Skin of body (tissue), 2 donors: ENCODE results near the gene CTCFL. TPM values are rescaled to one million over a fixed set of nuclear protein-coding genes. Genes with fewer than 3 reads are reported as not detected.
"Not testable (repeated sequence)": the region's sequence is repeated elsewhere in the genome, so short reads cannot be mapped to it uniquely, and the experiment has no call there.

ENCODE experiments used
- DNase-seq: peaks from one replicate; lab custom pipeline; 2025; lab: John Stamatoyannopoulos, UW
- total RNA-seq: library from RNA; depleted of rRNA; stranded (reverse); fragments of >200 nt; gene quantifications from one replicate; pipeline ENCODE4 v1.2.3, GENCODE V29; 2014

Gene CTCFL
- total RNA-seq, 1 donor from 2014 or later: 0.10 TPM

DNA sequence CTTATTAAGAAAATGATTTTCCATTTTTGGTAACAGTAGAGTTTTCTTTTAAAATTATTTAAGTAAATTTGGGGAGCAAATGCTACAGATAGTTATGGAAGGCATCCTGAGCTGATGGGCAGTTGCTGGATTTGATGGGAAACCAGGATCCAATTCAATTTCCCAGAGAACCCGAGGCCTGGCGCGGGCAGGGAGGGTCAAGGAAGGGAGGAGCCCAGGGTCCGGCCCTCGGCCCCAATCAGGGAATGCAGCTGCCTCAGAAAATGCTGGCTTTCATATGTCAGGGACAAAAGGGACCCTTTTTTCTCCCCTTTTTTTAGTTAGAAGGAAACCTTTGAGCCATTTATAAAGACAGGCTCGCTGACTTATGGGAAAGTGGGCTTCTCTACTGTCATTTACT, 42.1 kb downstream of the CTCFL start:
- no peak for DNase-seq

DNA sequence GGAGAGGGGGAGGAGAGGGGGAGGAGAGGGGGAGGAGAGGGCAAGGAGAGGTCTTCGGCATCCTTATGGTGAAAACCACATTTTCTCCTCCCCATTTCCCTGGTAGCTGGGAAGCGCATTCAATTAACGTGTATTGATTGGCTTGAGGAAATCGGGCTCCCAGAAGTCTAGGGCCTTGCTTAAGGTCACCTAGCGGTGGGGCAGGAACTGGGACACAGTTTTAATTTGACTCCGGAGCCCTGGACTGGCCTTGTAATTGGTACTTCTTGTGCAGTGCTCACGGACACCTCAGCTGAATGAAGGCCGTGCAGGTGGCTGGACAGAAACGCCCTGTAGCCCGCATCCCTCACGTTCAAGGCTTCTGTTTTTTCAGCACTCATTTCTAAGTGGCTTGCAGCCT, 42.8 kb downstream of the CTCFL start:
- DNase-seq: no peak

DNA sequence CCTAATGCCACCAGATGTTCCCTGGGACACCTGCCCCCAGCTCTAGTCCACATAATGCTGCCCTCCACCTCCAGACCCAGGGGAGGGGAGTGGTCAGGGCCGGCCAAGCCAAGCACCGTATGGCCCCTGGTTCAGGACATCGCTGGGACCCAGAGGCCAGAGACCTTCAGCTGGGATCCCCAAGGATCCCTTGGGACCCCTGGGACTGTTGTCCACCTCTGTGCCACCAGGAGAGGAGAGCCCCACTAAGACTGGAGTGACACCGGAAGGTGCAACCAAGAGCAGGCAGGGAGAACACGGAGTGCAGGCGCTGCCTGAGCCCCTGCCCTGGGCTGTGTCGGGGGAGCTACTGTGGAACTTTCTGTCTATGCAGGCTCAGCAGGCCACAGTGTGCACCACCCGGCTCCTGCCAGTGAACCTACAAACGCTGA, 43.6 kb downstream of the CTCFL start:
- DNase-seq: no peak

DNA sequence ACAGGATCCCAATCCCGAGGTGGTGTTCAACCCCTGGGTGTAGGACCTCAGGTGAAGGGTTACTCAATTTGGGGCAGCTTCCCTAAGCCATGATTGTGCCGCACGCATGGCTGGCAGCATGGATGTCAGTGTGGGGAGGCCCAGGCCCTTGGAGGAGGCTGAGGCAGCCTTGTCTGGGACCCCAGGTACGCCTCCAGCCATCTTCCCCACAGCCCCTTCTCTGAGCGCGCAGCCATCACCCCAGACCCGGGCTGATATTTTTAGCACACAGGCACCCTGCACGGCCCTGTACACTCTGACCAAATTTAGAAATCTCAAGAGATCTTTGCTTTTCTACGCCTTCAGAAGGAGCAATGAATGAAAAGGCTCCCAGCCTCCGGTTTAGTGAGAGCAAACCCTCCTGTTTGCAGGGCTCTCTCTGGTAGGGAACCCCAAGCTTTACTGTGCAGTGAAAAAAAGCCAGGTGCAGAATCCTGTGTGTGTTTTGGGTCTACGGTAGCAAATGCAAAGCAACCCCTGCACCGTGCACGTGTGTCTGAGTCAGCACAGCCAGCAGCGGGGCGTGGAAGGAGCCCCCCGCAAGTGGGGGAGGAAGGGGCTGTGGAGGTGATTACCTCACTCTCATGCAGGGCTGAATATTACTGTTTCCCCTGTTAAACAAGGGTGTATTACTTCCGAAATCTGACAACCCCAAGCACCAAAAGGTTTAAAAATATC, 44.3 kb downstream of the CTCFL start:
- no peak for DNase-seq

DNA sequence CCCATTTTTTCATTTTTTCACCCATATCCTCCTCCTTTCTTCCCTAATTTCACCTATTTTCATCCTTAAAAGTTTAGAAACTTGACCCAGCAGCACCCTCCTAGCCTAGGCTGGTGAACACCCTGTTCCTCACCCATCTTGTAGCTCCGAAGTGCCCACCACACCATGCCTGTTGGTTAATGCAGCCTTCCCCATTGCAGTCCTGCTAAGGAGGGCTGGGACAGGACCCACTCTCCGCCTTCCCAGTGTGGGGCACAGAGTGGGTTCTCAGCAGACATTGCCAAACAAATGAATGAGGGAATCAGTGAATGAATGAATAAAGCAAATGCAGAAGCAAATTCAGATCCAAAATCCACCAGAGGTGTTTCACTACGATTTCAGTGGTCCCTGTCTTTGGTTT, 45.7 kb downstream of the CTCFL start:
- no peak for DNase-seq

DNA sequence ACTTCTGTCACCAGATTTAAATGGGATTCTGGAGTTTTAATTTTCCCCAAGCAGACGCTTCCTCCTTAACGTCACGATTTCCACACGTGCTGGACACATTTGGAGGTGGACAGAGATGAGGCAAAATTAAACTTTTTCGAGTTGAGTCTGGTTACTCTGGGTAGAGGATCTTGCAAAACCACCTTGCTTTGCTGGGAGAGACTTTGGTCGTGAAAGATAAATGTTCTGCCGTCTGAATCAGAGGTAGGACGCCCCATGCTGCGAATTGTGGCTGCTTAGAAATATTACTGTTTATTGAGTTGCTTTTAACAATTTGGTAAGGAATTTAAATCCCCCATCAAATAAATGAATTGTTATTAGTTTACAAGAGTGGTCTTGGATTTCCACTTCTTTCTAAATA, 46.8 kb downstream of the CTCFL start:
- no peak for DNase-seq

DNA sequence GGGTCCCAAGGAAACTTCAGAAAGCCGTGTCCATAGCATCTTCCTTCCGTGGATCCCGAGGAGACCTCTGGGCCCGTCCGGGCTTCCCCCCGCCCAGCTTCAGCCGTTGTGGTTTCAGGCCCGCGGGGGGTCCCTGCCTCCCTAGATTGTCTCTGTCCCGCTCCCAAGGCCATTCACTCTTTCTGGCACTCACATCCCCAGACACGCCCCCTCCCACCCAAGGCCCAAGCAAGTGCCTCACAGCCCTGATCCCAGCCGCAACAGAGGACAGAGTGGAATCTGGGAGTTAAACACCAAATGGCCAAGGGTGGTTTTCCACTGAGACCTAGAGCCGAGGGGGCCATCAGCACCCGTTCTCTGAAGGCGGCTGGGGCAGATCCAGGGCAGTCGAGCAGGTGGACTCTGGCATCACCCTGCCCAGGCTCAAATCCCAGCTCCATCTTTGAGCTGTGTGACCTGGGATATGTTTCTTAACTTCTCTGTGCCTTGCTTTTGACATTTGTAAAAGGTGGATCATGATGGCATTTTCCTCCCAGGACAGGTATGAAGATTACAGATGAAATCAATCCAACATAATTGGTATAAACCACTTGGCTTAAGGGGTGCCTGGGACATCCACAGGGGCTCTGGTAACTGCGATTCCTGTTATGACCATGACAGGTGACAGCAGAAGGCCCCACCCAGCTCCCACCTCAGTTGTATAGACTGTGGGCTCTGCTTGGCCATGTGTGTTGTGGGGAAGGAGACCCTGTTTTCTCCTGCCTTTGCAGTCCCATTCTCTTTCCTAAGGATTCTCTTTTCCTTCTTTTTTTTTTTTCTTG, 48.1 kb downstream of the CTCFL start:
- no peak for DNase-seq

DNA sequence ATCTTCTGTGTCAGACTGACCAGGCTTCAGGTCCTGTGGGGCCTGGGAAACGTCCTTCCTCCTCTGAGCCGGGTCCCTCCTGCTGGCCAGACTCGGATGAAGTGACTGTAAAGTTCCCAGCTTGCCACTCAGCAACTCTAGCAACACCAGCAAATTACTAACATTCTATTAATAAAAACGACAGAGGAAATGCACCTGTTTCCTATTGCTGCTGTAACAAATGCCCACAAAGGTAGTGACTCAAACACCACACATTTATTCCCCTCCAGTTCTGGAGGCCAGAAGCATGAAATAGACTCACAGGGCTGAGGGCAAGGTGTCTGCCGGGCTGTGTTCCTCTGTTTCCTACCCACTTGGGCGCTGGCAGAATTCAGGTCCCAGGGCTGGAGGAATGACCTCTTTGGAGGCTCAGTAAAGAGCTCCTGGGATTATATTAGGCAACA, 48.8 kb downstream of the CTCFL start:
- DNase-seq: no peak

DNA sequence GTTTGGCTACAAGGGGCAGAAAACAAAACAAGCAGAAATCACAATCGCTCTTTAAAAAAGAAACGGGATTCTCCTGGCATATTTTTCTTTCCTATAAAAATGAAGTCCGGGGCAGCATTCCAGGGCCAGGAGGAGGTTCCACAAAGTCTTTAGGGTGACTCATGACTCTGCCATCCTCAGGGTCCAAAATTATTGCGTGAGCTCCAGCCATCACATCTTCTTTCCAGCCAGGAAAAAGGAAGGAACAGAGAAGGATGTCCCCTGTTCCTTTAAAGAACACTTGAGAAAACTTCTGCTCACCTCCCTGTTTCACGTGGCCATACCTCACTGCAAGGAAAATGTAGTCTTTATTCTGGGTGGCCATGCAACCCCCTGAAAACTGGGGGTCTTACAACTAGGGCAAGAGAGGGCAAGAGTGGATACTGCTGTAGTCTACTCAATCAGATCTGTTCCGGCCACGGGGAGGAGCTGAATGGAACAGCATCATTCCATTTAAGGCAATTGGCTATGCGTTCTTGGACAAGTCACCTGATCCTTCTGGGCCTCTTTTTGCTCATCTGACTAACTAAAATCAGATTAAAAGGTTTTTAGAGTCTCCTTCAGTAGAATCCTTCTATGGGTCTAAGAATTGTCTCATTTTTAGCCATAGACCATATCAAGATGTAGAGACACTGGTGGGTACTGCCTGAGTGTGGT, 49.4 kb downstream of the CTCFL start:
- DNase-seq: no peak

DNA sequence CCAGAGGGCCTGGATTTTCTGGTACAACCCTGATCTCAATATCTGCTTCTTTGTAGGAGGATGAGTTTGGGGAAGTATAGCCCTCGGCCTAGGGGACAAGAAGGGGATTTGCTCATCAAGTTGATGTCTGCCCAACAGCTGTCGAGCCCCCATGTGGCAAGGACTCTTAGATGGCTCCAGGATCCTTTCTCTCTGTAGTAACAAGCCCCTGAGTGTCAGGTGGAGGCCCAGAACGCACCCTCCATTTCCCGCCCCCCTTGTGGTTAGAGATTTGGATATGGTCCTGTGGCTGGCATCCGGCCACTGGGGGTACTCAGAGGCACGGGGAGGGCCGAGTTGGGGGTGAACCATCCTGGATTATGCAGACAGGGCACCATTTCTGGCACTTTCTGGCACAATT, 50.1 kb downstream of the CTCFL start:
- no peak for DNase-seq

DNA sequence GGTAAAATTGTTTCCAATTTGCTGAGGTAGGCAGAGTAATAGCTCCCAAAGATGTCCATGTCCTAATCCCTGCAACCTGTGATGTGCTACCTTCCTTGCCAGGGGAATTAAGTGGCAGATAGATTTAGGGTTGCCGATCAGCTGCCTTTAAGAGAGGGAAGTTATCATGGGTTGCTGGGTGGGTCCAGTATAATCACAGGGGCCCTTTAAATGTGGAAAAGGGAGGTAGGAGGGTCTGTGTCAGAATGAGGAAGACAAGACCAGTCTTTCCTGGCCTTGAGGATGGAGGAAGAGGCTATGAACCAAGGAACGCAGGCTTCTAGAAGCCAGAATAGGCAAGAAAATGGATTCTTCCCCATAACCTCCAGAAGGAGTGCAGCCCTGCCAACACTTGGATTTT, 50.7 kb downstream of the CTCFL start:
- DNase-seq: no peak

DNA sequence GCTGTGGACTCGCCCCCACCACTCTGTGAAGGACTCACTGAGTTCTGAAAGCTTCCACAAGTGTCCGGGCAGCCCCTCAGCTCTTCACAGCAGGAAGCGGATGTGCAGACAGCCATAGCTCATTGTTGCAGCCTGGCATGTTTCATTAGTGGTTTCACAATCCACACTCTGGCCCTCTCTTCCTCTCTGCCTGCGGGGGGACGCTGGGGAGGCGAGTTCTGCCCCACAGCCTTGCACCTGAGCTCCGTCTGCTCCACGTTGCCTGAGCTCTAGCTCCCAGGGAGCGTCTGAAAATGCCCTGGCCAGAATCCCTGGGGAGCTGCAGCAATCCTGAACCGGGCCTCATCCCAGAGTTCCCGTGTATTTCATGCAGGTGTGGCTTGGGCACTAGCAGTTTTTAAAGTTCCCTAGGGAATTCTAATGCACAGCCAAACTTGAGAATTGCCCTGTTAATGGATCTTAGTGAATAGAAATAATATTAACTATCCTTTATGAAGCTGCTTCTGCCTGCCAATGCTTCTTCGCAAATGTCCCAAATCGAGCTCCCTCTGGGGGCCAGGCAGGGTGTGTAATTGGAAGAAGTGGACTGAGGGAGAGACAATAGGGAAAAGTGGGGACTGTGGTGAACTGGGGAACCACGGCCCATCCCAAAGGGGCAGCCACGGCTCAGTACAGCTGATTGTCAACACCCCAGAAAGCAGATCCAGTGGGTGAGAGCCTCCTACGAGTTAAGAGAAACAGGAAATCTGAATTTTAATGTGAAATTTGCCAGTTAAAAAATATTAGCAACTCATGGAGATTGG, 51.5 kb downstream of the CTCFL start:
- DNase-seq: no peak

DNA sequence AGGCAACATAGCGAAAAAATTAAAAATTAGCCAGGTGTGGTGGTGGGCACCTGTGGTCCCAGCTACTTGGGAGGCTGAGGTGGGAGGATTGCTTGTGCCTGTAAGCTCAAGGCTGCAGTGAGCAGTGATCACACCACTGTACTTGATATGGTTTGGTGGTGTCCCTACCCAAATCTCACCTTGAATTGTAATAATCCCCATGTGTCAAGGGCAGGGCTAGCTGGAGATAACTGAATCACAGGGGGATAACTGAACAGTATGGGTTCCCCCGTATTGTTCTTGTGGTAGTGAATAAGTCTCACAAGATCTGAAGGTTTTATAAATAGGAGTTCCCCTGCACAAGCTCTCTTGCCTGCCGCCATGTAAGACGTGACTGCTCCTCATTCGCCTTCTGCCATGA, 52.5 kb downstream of the CTCFL start:
- not testable (repeated sequence) for DNase-seq

DNA sequence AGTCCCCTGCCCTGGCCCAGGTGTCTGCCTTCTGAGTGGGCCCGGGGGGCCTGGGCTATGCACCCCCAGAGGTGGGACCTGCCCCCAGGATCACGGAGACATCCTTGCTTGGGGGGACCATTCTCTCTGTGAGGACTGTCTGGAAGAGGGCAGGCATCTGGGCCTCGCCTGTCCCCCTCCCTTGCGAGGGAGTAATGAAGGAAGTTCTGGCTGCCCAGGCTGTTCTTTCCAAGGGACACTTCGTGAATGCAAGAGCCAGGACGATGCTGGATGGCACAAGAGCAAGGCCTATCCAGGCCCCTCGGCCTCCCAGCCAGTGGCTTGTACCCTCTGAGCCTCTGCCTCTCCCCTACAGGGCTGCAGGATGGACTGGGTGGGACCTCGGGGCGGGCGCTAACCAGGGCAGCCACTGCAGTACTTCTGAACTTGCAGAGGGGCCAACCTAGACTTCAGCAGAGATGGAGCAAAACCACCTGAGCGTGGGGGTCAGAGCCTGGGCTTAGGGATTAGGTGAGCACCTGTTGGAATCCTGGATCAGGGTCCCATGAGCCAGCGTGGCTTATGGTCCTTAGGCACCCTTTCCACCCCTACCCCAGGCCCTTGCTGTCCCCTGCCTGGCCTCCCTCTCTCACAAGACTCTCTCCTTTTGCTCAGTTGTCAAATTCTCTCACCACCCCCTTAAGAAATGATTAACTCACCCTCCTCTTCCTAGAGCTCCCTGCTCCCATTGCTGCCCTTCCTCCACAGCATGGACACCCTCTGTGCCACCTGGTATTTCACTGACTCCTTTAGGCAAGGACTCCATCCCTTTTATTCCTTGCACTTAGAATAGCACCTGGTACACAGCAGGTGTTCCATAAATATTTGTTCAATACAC, 53.2 kb downstream of the CTCFL start:
- DNase-seq: no peak

DNA sequence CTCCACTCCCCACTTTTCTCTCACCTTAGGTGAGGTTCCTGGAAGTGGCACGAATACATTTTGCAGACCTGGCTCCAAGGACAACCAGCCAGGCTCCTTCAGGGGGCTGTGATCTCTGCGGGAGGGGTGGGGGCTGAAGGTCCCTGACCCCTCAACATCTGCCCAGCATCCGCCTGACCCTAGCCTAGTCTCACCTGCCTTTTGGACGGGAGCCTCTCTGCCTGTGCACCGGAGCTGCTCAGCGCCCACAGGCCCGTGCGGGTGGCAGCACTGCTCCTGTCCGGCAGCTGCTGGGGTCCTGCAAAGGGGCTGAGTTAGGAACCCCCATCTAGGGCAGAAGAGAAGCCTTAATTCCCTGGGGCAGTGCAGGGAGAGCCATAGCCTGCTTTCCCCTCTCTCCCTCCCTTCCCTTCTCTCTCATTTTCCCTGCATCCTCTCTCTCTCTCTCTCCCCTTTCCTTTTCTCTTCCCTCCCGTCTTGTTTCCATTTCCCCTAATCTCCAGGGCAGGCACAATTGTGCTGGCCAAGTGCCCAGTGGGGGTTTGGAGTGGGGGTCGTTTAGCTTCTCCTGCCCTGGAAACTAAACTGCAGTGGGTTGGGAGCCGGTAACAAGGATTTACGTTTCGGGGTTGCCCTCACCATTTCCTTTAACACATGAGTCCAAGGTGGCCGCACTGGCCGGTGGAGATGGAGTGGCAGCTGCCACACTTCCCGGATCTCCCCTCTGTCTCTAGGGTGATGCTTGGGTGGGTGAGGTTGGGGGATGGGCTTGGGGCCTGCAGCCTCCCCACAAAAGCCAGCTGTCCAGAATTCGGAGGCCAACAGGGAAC, 54.1 kb downstream of the CTCFL start:
- DNase-seq: no peak

DNA sequence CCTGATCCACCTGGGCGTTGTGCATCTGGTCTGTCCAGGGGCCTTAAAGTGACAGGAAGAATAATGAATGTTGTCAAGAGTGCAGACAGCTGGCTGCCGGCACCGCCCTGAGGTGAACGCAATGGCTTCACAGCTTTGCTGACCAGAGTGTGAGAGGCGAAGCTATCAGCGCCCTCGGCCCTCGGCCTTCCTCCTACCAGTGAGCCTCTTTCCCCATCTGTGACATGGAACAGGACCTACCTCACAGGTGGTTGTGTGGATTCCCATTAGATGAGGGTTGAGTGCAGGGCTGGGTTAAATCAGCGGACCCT, 54.8 kb downstream of the CTCFL start:
- no peak for DNase-seq

DNA sequence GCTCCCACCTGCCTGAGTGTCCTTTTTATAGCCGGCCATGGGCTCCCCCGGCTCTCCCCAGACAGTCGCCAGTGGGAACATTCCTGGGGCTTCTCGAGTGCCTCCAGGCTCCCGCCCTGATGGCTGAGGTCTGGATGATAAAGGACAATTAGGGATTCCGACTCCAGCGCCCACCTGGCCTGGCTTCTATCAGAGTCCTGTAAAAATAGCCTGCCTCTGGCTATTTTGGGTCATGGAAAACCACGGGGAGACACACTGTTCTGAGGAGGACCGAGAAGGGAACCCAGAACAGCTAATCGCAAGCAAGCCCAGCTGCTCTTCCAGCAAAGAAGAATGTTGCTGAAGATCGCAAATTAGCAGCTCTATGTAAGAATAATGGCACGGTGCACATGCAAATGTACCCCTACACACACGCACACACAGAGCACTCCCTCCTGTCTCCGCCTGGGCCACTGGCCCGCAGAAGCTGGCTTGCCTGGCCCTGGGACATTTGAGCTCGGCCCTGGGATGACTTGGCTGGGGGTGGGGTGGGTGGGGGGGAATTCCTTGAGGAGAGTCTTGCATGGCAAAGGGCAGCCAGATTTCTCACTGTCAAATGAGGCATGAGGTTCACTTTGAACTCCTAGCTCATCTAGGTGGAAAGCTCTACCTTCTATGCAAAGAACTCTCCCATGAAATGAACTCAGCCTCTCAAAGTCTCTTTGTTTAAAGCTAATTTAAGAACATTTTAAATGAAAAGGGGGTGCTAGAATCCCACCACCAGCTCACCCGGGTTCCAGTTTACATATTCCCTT, 55.3 kb downstream of the CTCFL start:
- DNase-seq: no peak

DNA sequence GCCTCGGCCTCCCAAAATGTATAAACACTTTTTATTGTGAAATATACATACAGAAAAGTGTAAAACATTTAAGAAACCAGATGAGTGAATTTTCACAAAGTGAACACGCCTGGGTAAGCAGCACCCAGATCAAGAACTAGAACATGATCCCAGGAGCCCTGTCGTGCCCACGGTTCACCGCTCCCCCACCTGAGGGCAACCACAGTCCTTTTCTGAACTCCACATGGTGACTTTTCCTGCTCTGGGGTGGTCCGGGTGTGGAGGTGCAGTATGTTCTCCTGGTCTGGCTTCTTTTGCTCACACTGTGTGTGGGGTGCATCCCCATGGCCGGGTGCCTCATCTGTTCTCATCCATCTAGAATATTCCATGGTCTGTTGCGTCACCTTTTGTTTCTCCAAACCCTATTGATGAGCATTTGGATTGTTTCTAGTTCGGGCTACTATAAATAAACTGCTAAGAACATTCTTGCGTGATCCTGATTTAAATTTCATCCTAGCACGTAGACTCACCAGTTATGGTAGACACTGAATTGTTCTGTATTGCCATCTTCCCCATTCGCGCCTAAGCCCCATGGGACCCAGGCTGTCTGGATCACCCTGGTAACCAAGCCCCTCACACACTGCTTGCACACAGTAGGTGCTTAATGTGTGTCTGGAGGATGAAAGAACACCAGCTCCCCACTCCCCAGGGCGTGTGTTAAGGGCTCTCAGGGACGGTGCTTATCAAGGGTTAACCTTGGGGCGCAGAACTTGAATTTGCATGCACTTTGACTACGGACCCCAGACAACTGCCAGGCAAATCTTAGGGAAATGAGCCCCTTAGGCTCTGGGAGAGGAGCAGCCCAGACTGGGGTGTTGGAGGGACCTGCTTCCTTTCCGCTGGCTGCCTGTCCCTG, 56.2 kb downstream of the CTCFL start:
- no peak for DNase-seq
